CD4-positive, alpha-beta T cell treated with Interleukin-17A for 4 hours (primary cell): ENCODE measurements around the gene THSD4.

Source experiments
- DNase-seq: peaks from one replicate; pipeline ENCODE4 v3.0.0-alpha.2; 2020; ENCODE audit warnings: mixed read lengths

THSD4 gene

DNA sequence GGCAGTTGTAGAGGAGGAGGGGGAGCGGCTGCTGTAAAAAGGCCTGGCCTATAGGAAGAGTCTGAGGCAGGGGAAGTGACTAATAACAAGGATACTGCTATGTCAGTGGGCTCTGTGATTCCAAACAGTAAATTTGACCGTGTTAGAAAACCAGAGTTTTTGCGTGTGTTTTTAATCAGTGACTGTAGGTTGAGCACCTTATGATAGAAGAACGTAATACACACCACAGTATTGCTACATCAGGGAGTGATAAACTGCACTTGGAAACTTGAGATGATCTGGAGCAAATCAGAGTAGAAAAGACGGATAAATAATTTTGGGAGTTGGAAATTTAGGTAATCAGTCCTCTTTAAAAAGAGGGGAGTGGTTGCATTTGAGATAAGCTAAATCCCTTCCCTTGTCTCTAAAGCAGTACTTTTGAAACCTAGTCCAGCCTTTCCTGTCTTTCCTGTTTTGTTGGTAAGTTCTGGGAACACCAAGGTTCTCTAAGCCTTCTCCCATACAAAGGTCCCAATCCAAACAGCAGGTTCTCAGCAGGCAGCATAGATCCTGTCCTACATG is 564.6 kb downstream of the THSD4 start:
- no peak for DNase-seq

DNA sequence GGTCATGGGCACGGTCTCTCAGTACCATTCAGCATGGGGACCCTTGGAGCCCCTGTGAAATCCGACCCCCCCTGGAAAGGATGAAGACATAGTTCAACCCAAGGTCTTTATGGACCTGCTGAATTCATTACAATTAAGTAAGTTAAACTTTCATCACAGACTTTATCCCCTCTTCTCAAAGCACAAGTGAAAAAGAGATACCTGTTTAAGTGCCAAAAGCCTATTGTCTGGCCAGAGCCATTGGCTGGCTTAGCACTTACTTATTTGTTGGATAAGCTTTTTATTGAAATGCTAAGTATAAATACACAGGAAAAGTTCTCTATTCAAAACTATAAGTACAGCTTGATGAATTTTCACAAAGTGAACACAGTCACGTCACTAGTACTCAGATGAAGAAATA is 566.7 kb downstream of the THSD4 start:
- no peak for DNase-seq

DNA sequence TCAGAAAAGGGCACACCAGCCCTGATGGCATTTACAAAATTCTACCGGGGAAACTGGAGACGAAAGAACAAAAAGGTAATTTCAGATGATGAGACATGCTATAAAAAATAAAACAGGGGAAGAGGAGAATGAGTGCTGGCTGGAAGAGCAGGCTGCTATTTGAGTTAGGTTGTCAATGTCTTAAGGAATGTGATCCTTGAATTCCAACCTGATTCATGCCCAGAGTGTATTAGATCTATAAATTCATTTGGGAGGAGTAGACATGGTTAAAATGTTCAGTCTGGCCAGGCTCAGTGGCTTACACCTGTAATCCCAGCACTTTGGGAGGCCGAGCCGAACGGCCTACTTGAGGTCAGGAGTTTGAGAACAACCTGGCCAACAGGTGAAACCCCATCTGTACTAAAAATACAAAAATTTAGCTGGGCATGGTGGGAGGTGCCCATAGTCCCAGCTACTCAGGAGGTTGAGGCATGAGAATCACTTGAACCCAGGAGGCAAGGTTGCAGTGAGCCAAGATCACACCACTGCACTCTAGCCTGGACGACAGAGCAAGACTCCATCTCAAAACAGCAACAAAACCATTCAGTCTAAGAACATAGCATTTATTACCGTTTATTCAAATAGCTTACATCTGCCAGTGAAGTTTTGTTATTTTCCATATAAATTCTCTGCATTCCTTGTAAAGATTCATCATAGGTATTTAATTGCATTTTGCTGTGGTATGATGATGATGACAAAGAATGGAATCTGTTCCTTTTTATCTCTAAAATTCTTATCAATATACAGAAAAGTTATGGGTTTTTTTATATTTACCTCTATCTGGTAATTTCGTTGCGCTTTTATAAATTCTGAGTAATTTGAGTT is 568.4 kb downstream of the THSD4 start:
- no peak for DNase-seq

DNA sequence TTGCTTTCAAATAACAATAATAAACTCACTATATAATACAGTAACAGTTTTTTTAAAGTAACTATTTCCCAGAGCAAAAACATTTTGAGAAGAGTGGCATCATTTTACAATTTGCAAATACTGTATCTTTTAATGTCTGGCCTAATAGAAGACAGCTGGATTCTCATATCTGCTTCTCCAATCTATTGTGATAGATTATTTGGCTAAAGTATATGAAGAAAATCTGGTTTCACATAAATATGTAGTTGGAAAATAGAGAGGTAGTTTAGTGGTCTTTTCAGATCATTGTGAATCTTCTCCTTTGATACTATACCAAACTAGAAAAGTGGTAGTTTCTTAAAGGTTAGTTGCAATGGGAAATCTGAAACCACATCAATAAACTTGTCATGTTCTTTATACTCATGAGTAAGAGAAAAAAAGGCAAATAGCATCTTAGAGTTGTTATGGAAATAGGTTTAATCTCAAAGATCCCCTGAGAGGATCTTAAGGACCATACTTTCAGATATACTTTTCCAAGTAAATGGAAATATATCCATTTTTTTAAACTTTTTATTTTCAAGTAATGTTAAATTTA is 570.2 kb downstream of the THSD4 start:
- DNase-seq: no peak

DNA sequence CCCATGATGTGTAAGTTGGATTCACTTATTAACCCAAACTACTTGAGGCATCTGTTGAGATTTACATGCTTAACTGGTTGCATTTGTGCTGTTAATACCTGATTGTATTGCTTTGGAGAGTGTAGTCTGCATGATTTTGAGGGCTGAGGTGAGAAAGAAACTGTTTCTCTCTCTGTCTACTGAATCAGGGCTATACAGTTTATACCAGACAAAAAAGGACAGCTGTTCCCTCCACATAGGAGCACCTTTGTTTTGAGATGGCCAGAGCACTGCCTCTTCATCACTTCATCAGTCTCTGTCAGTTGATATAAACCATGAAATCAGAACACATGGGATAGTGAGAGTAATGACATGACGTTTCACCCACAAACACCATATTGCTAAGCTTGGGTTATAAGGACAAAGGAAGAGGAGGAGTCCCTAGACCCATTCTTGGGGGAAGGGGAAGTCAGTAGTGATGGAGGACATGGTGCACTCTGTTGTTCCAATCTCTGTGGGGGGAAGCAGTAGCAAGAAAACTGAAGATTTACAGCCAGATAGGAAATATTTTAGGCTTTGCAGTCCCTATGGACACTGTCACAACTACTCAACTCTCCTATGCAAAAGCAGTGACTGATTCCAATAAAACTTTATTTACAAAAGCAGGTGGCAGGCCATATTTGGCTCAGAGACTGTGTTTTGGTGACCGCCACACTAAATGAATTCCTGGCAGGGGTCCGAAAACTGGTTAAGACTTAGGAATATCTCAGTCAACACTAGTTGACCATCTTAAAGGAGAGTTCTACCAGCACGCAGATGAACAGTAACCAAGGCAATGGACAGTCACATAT is 571.2 kb downstream of the THSD4 start:
- DNase-seq: no peak

DNA sequence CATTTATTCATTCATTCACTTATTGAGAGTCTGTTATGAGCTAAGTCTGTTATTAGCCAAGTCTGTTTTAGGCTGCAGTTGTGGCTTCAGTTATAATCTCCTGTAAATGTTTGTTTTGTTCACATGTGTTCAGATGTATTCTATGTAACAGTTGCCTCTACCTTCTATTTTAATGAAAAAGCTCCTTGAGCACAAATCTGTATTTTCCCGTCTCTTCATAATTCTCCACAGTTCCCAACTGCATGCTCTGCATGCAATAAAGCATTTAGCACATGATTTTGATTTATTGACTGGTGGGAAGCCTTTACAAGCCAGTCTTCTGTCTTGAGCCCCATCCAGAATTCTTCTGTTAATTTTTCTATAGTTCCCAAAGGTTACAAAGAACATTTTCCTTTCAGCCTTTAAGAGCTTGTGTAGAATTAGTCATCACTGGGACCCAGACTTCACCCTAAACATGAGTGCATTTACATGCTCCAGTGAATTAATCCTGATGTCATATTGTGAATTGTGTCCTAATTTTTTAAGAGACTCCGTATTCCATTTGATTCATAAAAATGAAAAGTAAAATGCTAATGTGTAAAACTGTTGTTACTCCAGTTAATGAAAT is 572.7 kb downstream of the THSD4 start:
- no peak for DNase-seq

DNA sequence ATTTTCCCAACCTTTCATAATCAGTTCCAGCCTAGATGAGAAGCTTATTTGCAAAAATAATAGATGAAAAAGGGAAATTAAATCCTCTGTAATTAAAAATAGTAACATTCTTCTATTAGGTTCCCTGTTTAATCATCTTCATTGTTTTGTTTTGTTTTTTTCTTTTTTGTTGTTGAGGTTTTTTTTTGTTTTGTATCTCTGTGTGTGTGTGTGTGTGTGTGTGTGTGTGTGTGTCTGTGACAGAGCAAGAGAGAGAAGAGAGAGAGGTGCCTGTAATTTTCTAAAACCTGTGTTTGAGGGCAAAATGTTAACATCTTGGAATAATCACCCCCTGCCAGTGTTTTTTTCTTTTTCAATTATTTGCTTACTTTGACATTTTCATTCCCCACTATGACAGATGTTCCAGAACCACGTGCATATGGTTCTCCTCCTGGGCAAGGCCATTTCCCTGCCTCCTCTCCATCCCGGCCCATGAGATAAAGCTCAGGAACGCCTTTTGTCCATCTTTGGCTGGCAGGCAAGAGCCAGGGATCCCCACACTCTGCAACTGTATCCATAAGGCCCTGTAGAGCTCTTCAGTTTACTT is 573.3 kb downstream of the THSD4 start:
- DNase-seq: no peak

DNA sequence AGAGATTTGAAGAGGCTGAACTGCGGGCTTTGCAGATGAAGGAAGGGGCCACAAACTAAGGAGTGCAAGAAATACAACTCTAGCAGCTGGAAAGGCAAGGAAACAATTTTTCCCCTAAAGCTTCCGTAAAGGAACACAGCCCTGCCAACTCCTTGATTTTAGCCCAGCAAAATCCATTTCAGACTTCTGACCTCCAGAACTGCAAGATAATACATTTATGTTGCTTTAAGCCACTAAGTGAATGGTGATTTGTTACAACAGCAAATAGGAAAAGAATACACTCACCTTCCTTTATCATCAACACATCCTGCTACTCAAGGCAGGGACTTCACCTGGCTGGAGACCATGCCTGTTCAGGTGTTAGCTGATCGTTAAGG is 575.8 kb downstream of the THSD4 start:
- no peak for DNase-seq

DNA sequence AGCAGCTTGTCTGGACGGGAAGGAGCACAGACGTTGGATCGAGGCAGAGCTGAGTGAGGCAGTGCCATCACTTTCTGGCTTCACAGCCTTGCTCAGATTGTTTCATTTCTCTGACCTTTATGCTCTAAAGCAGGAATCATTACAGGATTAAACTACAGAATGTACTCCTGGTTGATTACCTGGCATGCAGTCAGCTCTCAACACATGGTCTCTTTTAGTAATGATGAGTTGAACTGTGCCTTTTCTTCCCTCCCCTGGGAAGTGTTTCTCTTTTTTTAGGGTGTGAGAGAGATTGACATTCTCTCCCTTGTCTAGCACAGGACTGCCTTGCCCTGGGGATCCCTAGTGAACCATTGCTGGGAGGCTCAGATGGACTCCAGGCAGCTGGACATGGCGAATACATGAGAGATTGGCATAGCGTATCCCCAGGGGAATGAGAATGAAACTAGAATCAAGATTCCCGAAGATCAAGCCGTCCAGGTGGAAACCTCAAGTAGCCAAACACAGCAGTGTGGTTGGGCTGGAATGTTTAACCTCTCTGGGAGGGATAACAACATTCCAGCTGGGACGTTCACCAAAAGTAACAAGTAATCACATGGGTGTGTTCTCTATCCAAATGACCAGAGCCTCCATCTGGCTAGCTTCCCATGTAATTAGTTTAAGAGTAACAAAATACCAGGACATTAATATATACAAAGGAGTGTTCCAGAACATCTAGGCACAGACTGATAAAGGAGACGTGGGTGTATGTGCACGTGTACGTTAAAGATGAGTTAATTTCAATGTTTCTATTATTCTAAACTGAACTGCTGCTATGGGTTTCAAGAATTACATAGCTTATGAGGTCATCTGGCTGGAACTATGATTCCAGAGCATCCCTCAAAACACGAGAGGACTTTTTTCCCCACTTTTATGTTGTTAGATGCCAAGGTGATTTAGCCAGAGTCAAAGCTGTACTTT is 576.5 kb downstream of the THSD4 start:
- no peak for DNase-seq

DNA sequence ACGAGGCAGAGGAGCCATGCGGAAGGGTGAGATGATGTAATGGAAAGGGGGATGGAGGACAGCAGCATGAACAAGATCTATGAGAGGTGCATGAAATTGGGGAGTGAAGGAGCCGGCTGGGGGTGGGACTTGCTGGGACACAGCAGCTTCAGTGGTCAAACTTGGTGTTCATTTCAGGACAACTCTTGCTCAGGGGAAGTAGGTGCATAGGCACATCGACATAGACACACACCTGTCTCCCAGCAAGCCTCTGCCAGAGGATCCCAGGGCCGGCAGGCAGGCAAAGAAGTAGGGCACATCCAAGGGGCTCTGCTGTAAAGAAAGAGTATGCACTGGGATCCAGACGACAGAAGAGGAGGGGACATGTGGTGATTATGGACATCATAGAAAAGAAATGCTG is 582.0 kb downstream of the THSD4 start:
- DNase-seq: no peak

DNA sequence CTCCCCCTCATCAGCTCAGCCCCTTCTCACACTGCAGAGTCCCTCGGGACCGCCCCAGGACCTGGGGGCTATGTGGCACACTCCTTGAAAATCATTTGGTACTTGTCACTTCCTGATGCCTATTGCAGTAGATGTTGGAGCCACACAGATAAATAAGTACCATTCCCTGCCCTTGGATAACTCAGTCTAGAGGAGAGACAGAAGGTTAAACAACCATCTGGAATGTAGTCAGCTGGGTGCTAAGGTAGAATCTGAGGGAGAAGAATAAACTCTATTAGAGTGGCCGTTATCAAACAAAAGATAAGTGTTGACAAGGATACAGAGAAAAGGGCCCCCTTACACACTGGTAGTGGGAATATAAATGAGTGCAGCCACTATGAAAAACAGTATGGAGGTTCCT is 582.8 kb downstream of the THSD4 start:
- DNase-seq: no peak

DNA sequence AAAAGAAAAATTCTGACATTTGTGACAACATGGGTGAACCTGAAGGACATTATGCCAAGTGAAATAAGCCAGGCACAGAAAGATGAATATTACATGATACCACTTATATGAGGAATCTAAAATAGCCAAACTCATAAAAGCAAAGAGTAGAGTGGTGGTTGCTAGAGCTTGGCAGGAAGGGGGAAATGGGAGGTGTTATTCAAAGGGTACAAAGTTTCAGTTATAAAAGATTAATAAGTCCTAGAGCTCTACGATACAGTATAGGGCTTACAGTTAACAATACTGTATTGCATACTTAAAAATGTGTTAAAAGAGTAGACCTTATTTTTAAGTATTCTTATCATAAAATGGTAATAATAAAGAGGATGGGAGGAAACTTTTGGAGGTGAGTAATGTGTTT is 583.5 kb downstream of the THSD4 start:
- DNase-seq: no peak

DNA sequence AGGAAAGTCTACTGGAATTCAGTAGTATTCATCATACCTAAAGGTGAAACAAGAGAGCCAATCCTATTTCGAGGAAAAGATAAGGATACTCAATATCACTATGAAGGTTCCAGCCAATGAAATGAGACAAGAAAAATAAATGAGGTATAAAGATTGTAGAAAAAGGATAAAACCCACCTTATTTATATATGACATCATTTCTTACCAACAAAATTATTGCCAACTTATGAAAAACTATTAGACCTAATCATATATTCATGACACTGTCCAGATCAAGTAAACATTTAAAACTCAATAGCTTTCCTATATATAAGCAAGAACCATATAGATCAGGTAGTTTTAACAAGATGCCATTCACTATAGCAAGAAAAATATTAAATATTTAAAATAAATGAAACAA is 584.7 kb downstream of the THSD4 start:
- DNase-seq: no peak

DNA sequence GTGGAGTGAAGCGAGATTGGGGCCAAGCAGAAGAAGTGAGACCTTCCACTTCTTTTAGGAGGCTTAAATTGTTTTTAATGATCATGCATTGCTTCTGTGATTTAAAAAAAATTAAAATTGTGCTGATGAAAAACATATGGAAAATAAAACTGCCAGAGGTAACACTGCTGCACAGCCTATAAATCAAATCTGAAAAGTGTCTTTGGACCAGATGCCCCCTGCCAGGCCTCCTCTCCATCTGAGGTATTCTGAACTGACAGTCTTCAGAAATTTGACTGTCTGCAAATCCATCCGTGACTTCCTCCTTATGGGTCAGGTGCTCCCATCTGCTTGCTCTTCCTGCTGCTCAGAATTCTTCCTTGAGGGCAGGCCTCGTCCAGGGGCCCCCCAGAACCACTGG is 586.5 kb downstream of the THSD4 start:
- no peak for DNase-seq

DNA sequence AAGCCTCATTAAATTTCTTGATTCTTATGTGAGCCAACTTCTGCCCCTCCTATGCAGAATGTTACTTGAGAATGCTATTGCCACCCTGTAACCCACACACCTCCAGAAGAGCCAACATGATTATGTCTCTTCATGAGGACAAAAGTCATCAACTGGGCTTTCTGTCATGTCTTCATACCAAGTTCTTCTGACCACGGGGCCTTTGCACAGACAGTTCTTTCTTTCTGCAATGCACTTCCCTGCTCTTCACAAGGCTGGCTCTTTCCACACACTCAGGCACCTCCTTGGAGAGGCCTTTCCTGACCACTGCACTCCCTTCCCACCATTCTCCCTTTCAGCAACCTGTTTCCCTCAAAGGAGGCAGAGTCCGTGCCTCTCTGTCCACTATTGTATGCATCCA is 587.2 kb downstream of the THSD4 start:
- DNase-seq: no peak

DNA sequence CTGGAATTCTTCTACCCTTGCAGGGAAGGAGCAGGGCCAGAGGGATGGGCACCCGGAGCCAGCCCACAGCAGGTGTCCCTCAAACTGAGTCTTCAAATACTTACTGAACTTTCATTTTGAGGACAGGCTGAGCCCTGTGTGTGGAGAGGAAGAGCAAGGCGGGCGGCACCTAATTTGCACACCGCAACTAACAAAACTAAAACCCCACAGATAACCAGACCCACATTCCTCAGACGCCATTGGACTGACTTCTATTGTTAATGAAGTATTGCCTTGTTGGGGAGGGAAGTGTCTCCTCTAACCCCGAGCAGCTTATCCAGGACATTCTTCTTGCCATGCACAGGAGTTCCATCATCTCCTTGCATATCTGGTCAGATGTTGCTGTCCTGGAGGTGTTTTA is 589.9 kb downstream of the THSD4 start:
- DNase-seq: no peak

DNA sequence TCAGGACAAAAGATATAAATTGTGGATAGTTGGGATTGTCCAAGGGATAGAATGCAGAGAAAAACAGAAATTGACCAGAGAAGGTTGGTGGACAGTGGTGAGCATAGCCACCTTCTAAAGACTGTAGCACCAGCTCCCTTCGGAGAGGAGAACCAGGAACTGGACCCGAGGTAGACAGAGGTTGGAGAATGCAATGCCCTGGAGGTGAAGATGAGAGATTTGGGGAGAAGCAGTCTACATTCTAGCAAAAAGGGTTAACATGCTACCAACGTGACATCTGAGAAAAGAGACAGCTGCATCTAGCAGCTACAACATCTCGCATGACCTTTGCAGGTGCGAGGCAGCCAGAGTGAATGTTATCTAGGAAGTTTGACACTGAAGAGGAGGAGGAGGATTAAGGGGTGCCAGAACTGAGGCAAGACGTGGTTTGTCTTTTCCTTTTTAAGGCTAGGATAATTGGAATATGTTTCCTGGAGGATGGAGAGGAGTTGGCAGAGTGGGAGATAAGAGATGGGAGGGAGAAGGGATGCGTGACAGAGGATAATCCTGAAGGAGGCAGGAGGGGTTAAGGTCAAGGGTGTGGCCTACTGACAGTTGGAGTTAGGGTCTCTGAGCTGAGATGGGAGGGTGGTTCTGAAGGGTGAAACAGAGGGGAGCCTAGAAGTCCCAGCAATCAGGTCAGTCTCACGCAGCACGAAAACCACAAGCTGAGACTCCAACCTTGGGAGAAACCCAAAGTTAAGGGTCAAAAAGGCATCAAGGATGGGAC is 591.4 kb downstream of the THSD4 start:
- no peak for DNase-seq

DNA sequence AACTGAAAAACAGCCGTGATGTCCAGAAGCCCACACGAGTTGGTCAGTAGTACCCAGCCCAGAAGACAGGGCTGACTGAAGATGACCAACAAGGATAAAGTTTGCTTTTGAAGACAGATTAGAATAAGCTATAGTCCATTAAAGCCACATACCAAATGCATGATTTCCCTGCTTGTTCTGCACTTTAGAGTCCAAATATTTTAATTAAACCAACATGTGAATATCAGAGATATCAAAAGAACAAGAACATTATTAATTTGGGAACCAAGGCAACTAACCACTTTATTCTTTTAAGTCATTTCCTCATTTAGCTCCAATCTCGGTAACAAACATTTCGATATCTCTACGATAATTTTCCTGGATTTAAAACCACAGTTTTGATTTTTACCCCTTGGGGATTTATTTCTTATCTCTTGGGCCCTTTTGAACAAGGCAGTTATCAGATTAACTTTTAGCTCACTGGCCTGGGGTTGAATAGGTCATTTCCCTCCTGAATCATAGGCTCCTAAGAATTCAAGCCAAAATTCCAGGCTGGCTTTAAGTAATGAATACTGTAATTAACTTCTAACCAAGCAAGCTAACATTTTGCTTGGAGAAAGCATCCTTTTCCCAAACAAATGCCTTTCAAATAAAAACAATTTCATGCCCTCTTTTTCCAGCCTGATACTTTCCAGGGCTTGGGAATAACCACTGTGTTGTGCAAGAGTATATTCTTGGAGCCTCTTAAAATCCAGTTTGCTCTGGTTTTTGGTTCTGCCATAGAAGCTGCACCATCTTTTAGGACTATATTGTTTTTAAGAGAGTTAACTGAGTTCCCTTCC is 592.2 kb downstream of the THSD4 start:
- no peak for DNase-seq

DNA sequence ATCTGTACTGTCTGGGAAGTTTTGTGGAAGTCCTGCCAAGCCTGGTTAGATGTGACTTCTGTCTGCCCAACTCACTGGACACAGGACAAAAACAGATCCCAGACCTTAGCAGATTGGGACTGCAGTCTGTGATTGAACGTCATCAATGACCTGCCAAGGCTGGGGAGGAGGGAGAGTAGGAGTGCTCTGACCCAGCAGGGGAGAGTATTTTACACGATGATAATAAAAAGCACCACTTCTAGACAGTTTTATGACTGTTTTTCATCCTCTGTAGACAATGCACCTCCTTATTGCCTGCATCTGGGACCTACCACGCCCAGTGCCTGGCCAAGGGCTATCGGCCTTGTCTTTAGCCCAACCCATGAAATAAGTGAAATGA is 592.8 kb downstream of the THSD4 start:
- no peak for DNase-seq

DNA sequence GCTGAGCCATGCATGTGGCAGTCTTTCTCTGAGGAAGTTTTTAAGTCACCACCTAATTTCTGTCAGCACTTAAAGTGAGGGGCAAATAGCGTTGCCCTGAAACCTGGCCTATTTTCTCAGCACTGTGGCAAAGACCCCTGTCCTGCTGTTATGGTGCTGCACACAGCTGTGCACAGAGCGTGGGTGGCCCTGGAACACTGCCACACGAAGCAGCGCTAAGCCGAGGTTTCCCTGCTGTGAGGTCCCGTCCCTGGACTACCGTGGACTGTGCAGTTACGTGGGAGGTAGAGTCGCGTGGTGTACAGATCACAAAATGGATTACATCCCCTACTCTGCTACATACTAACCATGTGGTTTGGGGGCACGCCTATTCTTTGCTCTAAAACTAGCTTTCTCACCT is 593.5 kb downstream of the THSD4 start:
- DNase-seq: no peak
